Measurements from ENCODE around the gene TMEM131L. TPM values are rescaled to one million over a fixed set of nuclear protein-coding genes. Genes with fewer than 3 reads are reported as not detected.
"Not testable (repeated sequence)": the region's sequence is repeated elsewhere in the genome, so short reads cannot be mapped to it uniquely, and the experiment has no call there.

TMEM131L gene
- total RNA-seq, 1 donor from 2014 or later = 42.4 TPM

DNA sequence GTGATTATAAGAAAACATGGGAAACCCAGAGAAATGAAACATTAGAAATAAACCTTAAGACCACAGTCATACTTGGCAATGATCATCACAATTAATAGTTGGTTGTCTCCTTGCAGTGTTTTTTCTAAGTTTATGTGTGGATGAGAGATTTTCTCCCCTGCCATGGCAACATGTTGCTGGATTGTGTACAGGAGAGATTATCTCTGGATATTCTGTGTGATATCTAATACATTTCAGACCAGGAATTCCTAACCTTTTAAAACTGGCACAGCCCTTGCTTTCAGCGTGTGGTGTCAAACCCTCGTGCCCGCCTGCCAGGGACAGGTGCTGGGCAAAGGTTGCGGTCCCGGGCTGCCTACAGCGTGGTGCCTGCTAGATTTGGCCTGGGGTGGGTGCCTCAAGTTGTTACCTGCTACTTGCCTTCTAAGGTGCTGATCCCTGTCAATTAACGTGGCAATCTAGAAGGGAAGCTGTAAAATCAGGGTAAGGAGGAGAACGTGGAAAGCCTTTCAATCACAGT, 100.5 kb downstream of the TMEM131L start:
- FAIRE-seq = no peak

DNA sequence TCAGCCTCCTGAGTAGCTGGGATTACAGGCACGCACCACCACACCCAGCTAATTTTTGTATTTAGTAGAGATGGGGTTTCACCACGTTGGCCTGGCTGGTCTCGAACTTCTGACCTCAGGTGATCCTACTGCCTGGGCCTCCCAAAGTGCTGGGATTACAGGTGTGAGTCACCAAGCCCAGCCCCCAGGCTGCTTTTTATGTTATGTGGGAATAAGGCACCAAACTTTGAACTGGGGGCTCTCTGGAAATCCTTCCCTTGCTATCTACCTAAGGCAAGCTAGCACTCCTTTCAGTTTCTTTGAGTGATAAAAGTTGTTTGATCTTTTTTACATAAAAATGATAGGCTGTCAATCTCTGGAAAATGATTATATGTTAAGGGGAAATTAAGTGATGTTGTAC, 101.5 kb downstream of the TMEM131L start:
- DNase-seq (ENCODE audit: low spot score in 2 of 2); FAIRE-seq: not testable (repeated sequence)

More for the DNA sequence above, 100.5 kb downstream of the TMEM131L start:
- DNase-seq (ENCODE audit: low spot score in 2 of 2) = no peak

DNA sequence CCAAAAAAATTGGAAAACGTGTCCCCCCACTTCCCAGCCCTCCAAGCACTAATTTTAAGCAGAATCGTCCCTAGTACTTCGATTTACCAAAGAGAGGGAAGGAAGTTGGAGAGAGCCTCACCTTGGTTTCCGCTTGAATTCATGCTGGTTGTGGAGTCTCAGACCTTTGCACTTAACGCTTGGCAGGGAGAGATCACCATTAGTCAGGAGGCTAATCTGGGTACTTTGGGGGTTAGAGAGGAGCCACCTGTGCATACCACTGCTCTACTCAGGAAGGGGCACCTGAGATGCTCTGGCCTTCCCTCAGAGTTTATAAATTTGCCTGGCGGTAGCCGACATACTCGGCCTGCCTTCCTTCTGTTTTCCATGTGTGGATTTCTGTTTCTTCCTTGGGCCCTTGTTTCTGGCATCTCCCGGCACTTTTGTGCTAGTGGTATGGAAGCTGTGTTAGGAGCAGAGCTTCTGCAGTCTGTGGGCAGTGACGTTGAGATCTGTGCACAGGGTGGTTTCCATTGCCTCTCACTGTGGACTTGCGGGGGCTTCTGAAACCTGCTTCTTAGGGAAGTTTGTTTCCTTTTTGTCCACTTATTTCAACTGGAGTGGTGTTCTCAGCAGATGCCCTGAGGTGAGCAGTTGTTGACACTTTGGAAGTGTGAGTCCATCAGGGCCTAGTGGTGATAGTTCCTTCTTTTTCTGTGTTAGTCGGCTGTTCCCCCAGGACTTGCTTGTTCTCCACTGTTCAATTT, 104.2 kb downstream of the TMEM131L start:
- no peak for FAIRE-seq

DNA sequence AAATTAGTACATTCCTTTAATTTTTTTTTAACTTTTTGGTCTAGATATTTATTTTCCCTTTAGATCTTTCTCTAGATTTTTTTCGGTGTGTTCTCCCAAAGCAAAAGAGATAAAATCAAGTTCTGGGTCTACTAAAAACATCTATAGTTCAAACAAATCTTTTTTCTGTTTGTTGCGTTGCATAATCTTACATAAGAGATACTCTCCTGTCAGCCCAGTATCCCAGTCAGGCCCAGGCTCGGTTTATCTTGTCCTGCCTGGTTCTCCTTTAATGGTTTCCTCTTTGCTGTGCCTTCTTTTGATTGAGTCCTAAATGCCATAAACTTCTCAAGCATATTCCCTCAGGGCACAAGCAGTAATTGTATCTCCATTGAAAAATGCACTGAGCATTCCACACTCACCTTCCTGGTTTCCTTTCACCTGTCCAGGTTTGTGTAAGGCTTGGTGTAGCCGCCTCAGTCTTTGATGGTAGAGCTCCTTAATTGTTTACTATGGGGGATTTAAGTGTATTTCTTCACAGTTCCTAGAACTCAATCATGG, 104.9 kb downstream of the TMEM131L start:
- no peak for FAIRE-seq
- no peak for DNase-seq (ENCODE audit: low spot score in 2 of 2)

More for the DNA sequence above, 104.2 kb downstream of the TMEM131L start:
- DNase-seq (ENCODE audit: low spot score in 2 of 2) = no peak

DNA sequence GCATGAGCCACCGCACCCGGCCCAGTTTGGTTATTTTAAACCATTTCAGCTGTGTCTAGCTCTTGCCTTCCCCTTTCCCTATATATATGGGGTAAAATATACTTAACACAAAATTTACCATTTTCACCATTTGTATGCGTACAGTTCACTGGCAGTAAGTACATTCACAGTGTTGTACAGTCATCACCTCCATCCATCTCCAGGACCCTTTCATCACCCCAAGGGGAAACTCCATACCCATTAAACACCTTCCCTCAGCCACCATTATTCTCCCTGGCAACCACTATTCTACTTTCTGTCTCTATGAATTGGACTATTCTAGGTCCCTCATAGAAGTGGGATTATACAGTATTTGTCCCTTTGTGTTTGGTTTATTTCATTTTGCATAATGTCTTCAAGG, 106.4 kb downstream of the TMEM131L start:
- no peak for FAIRE-seq

DNA sequence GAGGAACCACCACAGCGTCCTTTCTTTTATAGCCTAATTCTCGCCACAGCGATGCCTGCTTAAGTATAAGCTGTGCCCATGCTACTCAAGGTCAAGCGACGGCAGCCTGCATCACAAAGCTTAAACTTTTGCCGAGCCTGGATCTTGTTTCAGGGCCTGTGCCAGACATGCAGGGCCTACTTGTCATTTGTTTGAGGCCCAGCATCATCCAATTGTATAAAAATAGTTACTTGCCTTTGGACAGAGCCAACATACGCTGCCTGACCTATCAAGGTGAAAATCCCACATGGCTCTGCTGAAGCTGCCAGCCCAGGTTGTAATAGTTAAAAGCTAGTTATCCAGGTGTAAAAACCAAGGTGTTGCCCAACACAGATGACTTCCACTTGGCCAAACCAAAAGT, 107.1 kb downstream of the TMEM131L start:
- FAIRE-seq (no peak), DNase-seq (ENCODE audit: low spot score in 2 of 2) (no peak)

More for the DNA sequence above, 106.4 kb downstream of the TMEM131L start:
- no peak for DNase-seq (ENCODE audit: low spot score in 2 of 2)

DNA sequence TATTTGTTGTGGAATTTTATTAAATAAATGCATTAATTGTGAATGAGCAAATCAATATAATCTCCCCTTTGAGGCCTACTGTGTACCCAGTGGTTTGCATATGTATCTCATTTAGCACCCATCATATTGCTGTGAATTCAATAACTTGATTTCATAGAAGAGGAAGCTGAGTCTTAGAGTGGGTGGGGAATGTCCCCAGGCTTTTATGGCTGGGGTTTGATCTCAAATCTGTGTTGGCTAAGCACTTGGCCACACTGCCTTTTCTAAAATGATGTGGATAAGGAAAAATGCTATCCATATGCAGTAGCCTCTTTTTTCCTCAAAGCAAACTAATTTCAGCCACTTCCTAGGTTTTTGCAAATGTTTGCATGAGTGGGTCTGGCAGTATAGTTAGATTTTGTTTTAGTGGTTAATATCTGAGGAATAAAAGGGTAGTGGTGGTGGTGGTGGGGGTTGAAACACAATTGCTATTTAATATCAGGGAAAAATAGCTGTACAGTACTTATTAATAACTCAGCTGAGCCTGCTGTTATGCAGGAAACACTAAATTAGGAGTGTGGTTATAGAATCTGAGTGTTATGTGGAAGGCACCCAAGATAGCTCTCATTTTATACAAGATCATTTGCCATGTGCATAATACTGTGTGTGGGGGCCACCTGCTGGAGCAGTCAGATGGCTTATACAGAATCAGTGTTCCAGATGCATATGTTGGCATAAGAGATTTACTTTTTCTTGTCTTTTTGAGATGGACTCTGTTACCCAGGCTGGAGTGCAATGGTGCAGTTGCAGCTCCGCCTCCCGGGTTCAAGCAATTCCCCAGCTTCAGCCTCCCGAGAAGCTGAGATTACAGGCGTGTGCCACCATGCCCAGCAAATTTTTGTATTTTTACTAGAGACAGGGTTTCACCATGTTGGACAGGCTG, 108.0 kb downstream of the TMEM131L start:
- DNase-seq (ENCODE audit: low spot score in 2 of 2) (peak; percentile 9 to 28), FAIRE-seq (peak; percentile 10)

DNA sequence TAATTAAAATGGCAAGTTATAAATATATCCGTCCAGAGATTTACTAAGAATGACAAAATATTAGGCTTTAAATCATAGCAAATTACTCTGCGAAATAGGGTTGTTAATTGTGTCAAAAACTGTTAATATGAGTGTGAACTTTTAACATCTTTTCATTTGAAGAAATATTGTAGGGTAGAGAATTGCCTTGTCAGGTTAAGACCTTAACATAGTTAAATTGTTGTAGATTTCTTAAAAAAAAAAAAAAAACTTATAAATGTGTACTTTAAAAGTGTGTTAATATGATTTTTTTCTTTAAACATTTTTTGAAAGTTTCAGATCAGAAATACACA, 110.2 kb downstream of the TMEM131L start:
- no peak for DNase-seq (ENCODE audit: low spot score in 2 of 2)
- no peak for FAIRE-seq

DNA sequence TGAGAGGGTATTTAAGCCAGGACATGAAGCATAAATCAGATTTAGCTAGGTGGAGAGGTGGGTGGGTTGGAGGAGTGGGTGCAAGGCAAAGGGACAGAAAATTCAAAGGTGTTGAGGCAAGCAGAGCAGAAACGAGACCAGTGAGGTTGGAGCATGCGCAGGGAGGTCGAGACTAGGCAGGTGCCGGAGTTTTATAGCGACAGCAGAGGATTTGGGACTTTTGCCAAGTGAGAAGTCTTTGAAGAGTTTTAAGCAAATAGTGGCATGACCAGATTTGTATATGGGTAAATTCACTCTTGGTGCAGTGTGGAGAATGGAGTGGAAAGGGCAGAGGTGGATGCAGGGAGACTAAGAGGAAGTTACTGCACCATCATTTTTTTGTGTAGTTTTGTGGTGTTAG, 110.9 kb downstream of the TMEM131L start:
- FAIRE-seq = no peak
- no peak for DNase-seq (ENCODE audit: low spot score in 2 of 2)

DNA sequence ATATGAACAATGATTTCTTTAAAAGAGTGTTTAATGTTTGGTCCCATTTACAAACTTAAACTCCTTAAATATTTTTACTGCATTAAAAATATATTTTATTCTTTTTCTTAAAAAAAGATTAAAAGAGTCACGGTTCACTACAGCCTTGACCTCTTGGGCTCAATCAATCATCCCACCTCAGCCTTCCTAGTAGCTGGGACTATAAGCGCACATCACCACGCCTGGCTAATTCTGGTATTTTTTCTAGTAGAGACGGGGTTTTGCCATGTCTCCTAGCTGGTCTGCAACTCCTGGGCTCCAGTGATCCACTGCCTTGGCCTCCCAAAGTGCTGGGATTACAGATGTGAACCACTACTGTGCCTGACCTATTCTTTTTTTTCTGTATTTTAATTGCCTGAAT, 113.2 kb downstream of the TMEM131L start:
- DNase-seq (ENCODE audit: low spot score in 2 of 2) (no peak), FAIRE-seq (no peak)

DNA sequence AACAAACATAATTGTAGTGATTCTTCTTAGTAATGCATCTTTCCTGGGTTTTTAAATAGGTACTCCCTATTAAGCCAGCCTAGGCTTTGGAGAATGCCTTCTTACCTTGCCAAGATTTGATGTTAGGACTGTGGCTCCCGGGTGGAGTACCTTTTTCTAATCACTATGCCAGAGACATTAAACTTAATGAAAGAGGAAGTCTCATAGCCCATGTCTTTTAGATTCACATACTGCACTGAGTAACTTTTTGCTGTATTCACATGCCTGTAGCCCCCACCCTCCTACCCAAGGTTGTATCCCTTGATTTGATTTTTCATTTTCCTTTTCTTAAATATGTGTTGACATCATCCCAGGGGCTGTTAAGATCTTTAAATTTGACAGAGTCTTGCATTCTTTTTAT, 113.7 kb downstream of the TMEM131L start:
- DNase-seq (ENCODE audit: low spot score in 2 of 2) (no peak), FAIRE-seq (no peak)

DNA sequence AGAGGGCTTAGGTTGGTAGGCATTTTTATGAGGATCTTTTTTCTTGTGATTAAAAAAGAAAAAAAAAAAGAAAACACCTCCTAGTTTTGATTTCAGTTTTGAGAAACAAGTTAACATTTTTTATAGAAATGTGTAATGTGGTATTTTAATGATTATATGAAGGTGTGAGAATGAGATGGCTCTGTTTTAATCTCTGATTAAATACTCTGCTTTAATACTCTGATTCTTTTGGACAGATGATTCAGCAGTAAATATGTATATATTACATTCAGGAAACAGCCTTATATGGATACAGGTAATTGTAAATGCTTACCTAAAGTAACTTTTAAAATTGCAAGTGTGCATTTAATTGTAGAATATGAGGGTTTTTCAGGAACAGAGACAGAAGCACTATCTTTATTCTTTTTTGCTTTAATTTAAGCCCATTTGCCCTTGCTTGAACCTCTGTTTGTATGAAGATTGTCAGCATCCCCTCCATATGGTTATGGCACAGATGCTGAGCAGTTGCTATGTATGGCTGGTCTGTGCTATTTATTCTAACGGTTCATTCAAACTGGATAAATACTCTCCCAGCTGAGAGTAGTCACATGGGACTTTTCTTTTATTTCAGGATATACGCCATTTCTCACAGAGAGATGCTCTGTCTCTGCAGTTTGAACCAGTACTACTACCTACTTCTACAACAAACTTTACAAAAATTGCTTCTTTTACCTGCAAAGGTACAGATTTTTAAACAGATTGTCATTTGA, 117.0 kb downstream of the TMEM131L start:
- no peak for DNase-seq (ENCODE audit: low spot score in 2 of 2)

DNA sequence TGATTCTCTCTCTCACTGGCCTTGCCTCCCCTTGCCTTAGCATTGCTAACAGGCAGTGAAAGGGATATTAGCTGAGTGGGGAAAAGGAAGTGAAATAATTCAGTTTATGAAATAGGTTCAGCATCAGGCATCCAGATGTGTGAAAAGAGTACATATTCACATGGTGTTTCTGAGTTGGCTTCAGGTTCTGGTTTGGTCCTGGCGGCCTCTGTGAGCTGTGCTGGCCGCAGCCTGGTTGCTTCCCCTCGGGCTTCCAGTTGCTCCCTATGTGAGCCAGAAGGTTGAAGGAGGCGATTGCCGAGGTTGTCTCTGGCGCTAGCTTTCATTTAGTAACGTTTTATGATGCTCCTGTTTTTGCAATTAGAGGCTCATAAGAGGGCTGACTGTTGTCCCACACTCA, 118.9 kb downstream of the TMEM131L start:
- DNase-seq (ENCODE audit: low spot score in 2 of 2) = no peak
- FAIRE-seq = no peak

More for the DNA sequence above, 117.0 kb downstream of the TMEM131L start:
- no peak for FAIRE-seq

DNA sequence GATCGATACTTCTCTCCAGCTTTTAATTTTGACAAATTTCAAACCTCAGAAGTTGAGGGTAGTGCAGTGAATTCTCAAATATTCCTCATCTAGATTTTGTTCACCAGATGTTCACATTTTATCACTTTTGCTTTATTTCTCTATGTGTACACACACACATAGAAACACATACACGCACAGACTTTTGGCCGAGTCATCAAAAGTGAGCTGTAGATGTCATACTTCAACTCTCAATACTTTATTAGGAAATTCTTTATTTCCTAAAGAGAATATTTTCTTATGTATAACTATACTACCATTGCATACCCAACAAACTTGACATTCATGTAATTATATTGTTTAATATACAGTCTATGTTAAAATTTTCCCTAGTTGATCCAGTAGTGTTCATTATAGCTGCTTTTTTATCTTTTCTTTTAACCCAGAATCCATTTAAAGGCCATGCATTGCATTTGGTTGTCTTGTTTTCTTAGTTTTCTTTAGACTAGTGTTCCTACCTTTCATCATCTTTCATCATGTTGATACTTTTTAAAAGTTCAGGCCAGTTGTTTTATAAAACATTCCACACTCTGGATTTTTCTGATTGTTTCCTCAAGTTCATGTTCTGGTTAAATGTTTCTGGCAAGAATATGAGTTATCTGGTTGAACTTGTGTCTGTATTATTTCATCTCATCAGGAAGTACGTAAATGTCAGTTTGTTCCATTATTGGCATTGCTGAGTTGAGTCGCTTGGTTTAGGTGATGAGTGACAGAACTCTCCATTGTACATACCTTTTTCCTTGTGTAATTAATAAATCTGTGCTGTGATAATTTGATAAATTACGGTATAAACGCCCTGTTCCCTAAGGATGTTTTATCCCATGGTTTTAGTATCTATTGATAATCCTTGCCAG, 123.8 kb downstream of the TMEM131L start:
- FAIRE-seq (no peak), DNase-seq (ENCODE audit: low spot score in 2 of 2) (no peak)

DNA sequence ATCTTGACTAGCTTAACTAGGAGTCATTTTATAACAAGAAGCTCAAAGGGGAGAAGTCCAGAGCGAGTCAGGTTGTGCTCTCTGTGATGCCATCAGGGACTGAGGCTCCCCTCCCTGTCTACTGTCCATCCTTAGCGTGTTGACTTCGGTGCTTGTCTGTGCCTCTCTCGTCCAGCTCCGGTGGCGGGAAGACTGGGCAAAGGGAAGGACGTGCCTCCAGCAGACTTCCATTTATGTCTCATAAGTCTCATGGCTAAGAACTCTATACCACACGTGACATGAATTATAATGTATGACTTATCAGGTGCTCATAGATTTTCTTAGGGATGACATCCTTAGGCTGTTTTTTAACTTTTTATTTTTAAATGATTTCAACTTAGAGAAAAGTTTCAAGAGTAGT, 125.3 kb downstream of the TMEM131L start:
- DNase-seq (ENCODE audit: low spot score in 2 of 2) (no peak), FAIRE-seq (no peak)

DNA sequence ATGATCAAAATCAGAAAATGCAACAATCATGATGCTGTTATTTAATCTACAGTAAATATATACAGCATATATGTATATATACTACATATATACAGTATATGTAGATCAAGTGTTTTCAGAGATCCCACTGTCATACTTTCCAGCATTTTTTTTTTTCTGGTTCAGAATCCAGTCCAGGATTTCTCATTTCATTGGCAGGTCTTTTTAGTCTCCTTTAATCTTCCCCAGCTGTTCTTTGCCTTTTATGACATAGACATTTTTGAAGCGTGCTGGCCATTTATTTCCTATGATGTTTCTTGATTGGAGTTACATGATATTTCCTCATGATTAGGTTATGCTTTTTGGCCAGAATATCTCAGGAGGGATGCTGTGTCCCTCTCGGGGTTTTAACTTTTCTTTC, 125.9 kb downstream of the TMEM131L start:
- no peak for FAIRE-seq
- DNase-seq (ENCODE audit: low spot score in 2 of 2) = no peak

DNA sequence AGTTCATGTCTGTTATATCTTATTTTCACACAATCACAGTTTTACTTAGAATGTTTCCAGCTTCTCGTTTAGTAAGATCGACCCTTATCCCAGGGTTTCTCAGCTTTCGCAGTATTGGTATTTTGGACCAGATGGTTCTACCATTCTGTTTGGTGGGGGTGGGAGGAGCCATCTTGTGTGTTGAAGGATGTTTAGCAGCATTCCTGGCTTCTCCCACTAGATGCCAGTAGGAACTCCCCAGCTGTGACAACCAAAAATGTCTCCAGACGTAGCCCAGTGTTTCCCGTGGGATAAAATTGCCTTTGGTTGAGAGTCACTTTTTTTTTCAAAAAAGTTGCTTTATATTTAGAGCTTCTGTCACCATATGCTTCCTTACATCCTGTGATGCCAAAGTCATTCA, 127.0 kb downstream of the TMEM131L start:
- FAIRE-seq (no peak), DNase-seq (ENCODE audit: low spot score in 2 of 2) (no peak)

DNA sequence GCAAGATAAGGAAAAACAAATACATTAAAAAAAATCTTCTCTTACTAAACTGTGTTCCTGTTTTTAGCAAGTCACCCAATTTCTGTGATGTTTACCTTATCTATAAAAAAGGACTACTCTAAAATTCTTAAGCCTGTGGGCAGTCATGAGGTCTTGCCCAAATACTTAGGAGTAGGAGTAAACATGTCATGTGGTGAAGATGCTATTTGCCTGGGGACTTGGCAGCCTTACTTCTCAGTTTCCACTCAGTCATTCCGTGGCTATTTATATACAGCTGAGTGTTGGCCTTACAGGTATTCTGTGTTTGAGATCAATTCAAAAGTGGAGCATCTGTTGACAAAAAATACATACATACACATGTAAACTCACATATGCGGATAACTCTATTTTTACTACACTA, 128.1 kb downstream of the TMEM131L start:
- DNase-seq (ENCODE audit: low spot score in 2 of 2) (no peak), FAIRE-seq (no peak)

DNA sequence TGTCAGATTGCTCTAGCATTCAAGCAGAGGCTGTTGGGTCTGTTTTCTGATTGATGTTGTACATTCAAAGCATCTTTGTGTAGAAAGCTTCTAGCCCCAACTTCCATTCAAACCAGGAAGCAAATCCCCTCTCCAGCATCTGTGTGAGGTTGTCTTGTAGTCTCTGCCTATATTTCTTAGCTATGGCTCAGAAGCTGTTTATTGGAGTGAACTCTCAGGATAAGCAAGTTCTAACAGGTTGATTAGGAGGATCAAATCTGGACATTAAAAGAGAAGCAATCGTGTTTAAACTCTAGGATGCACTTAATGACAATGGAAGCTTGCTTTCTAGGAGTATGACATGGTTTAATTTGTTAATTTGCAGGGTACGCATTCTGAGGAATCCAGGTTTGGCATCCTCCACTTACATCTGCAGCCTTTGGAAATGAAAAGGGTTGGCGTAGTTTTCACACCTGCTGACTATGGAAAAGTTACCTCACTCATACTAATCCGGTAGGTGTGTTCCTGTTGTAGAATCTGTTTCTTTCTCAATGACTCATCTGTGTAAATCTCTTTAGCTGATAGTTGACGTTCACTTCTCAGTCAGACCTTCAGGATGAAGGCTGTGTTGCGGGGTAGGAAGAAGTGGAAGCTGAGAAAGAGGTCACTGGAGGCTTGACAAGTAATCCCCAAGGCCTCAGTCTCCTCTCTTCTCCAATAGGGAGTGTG, 129.9 kb downstream of the TMEM131L start:
- DNase-seq (ENCODE audit: low spot score in 2 of 2) (no peak), FAIRE-seq (no peak)

Measured in frontal cortex (tissue), 4 donors.